HG02852 (cell line): ENCODE results near the gene SND1.
"Not testable (repeated sequence)": the region's sequence is repeated elsewhere in the genome, so short reads cannot be mapped to it uniquely, and the experiment has no call there.

Source experiments
- ATAC-seq: cut with Tn5 transposase; IDR thresholded peaks from one replicate; pipeline ENCODE4 v1.9.1; 2021; ENCODE audit warnings: mild to moderate bottlenecking, moderate library complexity; ENCODE audit not compliant: unreplicated experiment

The SND1 gene

DNA sequence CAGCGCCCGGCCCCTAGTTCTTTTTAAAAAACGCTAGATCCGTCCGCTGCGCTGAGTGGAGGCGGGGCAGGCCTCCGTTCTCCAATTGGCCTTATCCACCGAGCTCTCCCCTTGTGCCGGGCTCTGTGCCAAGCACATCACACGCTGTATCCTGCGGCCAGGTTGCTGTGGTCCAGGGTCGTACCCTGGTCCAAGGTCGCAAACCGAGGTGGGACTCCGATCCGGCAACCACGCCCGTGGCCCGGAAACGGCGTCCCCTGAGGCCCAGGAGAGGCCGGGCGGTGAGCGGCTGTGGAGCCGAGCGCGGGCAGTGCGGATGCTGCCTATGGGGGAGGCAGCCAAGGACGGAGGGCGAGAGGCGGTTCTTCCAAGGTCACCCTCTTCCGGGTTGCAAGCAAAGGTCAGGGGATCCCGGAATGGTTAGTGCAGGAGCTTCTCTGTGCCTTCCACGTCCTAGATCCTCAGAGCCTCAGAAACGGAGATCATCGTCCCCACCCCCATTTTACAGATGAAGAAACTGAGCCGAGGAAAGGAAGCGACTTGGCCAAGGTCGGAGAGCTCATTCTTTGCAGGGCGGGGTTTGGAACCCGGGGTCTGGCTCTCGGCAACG is 451.6 kb downstream of the SND1 start:
- peak; percentile 28 for ATAC-seq

DNA sequence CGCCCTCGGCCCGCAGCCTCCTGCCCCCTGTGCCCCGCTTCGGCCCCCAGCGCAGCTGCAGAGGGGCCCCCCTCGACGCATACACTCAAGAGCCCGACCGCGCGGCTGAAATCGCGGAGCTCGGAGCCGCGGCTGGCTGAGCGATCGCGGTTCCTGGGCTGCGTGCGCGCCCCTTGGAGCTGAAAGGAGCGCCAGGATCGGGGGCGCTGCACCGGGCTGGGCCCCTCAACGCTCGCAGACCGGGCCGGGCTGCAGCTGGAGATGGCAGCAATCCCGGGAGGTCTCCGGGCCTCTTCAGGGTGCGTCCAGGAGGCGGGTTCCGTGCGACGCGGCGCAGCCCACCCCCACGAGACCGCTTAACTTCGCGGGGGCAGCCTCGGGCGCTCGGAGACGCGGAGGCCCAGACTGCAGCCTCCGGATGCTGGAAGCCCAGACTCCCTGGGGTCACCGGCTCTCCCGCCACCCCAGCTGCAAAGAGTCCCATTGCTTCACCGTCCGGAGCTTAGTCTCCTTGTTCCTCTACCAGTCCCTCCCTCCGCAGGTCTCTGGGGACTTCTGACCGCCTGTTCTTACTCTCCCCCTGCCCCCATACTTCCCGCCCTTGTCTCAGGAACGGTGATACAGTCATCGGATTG is 452.2 kb downstream of the SND1 start:
- ATAC-seq = peak; percentile 8

DNA sequence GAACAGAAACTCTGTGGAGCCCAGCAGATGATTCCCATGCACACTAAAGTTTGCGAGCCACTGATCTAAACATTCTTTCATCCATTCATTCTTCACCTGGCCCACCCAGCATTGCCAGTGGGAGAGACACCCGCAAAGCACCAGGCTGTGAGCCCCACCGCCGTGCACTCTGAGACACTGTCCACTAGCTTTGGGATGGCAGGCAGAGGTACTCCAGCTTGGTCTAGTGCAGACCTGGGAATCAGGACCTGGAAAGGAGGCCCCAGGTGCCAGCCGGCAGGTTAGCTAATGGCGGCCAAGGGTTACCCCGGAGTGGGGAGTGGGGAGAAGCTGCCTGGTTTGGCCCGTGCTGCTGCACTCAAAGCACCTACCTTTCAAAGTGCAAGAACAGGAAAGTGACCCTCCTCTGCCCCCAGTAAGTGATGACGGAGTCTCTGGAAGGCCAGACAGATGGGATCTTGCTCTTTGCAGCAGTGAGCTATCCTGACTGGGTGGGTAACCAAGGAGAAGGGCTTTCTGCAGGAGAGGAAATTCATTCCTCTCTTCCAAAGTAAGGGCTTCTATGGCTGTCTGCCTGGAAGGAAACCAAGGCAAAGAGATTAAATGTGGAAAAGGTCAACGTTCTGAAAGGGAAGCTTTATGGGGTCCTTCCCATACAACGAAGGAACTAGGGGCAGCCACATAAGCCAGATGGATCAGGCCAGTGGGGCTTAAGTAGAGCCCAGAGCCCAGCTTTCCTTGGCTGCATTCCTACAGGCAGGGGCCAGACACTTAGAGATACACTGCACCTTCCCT is 453.4 kb downstream of the SND1 start:
- ATAC-seq = no peak

DNA sequence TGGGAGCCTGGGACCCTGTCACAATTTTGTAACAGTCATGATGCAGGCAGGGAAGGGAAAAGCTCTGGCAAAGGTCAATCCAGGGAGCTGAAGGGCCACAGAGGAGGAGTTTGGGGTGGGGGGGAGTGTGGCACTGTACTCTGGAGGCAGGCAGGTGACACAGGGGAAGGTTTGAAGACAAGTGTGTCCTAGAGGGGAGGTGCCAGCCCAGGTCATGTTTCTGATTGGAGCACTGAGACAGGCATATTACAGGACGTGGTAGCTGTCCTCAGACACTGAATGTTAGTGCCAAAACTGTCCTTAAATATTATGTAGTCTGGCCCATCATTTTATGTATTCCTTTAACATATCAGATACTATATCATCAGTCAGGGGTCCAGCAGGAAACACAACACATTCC is 454.8 kb downstream of the SND1 start:
- no peak for ATAC-seq

DNA sequence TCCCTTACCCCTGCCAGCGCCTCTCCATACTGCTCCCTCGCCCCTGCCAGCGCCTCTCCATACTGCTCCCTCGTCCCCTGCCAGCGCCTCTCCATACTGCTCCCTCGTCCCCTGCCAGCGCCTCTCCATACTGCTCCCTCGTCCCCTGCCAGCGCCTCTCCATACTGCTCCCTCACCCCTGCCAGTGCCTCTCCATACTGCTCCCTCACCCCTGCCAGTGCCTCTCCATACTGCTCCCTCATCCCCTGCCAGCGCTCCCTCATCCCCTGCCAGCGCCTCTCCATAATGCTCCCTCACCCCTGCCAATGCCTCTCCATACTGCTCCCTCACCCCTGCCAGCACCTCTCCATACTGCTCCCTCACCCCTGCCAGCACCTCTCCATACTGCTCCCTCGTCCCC is 455.5 kb downstream of the SND1 start:
- not testable (repeated sequence) for ATAC-seq

DNA sequence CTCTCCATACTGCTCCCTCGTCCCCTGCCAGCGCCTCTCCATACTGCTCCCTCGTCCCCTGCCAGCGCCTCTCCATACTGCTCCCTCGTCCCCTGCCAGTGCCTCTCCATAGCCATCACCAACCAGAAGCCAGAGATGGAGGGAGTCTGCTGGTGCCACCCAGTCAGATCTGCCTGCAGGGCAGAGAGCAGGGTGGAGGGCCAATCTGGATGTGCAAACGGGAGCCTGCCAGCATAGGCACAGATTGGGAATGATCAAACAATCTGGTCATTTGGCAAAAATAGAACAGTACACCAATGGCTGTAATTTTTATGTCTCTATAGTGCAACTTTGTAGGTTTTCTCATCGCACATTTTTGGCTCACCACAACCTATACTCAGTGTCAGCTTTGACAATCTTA is 456.1 kb downstream of the SND1 start:
- no peak for ATAC-seq

DNA sequence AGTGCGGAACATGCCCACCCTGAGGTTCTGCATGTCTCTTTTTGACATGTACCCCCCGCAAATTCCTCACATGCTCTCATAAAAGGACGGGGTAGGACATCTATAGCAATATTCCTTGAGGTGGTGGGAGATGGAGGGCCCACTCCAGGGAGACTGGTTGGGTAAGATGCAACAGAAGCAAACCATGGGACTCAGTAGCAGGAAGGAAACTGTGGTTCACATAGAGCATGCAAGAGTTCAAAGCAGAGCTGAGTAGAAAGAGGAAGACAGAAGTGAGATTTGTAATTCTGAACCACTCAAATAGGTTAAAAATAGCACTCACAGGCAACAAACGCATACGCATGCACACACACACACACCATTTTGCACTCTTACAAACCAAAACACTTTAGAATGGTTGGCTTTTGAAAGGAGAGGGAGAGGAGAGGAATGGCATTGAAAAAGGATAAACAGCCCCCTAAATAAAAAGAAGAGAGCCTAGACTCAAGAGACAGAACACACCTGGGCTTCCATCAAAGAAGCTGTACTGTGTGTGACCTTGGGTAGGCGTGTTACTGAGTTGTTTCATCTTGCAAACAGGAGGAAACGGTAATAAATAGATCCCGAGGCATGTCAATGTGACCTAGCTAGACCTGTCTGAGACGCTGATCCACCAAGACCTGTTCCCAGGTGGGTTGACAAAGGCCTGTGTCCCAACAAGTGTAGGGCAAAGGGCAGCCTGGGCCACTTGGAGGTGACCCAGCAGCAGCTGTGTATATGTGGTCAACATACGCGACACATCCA is 456.8 kb downstream of the SND1 start:
- peak; percentile 89 for ATAC-seq

DNA sequence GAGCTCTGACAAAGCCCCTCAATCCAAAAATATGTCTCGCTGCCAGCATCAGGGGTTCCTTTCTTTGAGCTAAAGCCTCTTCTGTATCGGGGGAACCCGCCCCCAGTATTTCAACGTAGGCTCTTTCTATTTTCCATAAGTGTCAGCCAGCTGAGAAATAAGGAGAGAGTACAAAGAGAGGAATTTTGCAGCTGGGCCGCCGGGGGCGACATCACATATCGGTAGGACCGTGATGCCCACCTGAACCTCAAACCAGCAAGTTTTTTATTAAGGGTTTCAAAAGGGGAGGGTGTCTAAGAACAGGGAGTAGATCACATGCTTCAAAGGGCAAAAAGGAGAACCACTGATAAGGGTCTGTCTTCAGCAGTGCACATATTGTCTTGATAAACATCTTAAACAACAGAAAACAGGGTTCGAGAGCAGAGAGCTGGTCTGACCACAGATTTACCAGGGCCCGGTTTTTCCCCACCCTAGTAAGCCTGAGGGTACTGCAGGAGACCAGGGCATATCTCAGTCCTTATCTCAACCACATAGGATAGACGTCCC is 457.5 kb downstream of the SND1 start:
- not testable (repeated sequence) for ATAC-seq

DNA sequence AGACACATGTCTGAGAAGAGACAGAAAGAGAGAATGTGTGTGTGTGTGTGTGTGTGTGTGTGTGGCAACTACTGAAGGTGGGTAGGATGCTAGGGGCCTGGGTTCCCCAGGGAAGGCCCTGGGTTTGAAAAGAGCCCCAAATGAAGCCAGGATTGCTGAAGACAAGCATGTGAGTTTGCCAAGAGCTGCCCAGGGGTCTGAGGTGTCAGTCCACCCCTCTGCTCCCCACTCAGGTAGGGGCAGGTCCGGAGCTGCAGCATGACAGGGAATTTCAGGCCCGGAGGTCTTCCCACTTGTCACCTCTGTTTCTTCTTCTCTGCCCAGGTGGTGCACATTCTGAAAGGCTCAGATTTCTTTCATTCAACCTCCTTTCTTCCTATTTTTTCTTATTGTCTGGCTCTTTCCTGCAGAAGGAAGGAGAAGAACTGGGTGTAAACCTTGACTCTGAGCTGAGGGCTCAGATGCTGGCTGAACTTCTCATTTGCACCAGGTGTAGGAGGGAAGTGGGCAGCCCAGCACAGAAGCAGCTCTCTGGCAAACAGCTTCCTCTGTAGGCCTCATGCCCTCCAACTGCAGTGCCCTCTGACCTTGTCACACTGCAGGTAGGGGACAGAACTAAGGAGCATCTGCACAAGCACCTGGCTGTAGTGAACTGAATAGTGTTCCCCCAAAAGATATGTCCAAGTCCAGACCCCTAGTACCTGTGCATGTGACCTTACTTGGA is 458.8 kb downstream of the SND1 start:
- no peak for ATAC-seq

DNA sequence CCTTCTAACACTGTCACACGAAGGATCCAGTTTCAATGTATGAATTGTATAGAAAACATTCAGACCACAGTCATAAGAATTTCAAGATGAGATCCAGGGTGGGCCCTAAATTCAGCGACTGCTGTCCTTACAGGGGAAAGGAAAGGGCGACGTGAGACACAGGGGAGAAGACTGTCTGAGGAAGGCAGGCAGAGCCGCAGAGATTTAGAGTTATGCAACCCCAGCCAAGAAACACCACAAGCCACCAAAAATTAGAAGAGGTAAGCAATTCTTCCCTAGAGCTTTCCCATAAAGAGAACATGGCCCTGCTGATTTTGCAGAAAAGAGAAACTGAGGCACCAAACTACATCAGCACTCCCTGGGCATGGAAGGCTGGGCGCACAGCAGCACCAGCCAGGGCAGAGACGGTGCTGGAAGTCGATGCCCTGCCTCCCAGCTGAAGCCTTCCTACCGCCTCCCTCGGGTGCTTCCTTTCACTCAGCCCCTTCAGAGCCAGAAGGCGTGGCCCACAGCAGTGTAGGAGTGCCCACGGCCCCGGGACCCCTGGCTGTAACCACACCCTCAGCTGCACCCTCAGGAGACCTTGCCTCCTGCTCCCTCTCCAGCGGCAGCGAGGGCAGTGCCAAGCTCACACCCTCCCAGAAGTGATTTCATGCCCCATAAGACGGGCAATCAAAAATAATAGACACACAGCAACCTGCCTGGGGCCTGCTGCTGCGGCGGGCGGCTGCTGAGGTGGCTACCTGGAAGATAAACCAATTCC is 460.2 kb downstream of the SND1 start:
- no peak for ATAC-seq

DNA sequence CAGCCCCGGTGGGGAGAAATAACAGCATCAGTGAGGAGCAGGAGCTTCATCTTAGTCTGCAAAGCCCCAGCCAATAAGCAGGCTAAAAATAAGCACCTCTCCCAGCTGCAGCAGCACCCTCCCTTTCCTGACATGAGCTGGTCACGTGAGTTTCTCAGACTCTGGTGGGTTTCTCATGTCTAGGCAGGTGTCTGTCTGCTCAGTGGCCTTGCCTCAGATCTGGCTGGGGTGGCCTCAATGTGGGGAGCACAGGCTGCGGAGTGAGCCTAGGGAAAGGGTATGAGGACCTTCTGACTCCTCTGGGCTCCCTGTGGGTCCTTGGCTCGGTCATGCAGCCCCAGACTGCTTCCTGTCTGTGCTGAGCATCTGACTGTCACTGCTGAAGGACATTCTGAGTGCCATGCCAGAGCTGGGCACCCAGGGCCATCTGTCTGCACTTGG is 460.8 kb downstream of the SND1 start:
- no peak for ATAC-seq

DNA sequence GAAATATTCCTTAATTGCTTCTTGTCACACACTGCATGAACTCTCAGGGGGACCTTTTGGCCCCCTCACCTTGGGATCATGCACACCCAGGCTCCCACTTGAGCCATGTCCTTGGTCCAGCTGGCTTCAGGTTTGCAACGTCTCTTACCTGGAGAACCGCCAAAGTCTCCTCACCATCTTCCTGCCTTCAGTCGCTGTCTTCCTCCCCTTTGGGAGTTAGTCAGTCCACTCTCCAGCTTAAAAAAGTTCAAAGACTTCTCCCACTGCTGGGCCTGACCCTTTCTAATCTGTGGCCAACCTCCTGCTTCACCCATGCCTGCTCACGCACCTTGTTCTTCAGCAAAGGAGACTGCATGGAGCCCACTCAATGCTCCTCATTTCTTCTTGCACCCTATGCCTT is 461.8 kb downstream of the SND1 start:
- ATAC-seq = no peak

DNA sequence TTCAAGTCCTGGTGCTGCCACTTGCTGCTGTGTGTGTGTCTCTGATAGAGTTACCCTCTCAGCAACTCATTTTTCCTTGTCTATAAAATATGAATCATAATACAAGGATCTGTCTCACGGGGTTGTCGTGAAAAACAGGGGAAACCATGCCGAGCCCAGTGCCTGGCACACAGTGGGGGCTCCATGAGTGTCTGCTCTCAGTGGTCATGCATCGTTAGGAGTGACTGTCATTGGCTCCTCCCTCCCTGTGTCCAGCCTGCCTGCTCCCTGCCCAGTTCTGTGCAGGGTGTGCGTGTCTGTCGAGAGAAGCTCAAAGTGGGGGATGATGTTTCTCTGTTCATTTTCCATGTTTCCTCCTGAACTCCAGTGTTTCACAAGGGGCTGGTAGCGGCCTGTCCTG is 462.8 kb downstream of the SND1 start:
- ATAC-seq = no peak

DNA sequence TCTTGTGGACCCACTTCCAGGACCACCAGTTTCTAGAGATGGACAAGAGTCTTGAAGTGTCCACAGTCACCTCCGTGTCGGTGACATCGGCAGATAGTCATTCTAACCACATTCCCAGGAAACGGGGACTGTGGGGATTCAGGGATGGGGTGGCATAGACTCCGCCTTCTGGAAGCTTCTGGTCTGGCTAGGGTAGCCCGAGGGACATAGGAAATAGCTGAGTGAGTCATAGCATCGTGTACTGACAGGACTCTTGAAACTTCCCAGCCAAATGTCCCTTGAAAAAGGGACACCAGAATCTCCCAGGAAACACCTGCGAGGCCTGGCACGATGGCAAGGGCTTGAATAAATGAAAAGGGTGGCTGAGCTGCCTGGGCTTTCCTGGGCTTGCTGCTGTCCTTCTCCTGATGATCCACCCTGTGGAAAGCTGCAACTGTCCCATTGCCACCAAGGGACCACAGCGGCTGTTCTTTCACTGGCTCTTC is 463.4 kb downstream of the SND1 start:
- no peak for ATAC-seq

DNA sequence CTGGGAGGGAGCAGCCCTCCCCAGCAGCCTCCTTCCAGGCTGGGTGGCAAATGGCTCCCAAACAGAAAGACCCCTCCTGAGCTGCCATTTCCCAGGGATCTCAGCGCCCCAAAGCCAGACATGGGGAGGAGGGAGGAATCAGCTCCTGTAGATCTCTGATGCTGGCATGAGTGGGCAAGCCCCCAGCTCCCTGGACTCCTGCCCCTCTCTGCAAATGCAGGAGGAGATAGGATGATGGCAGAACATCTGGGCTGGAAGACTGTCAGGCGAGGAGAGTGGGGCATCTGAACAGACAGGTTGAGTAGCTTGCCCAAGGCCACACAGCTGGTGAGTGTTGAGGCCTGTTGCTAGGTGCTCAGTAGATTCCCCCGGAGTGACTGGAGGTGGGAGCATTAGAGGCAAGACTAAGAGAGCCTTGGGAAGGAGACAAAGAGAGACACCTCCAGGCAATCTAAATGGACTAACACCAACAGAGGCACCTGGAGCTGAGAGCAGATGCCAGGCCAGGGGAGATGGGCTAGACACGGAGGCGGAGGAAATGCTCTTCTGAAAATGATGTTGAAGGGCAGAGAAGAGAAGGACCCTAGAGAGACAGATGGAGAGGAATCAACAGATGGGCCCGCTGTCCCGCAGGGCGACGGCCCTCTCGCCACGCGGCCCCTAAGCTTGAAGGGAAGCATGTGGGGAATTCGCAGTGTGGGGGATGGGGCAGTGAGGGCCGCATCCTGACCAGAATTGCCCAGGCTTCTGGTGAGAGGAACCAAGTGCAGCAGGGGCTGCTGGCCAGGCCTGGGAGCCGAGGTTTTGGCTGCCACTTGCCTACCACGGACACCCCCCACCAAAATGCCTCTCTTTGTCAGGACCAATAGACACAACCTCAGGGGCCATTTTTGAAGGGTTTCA is 464.1 kb downstream of the SND1 start:
- no peak for ATAC-seq

DNA sequence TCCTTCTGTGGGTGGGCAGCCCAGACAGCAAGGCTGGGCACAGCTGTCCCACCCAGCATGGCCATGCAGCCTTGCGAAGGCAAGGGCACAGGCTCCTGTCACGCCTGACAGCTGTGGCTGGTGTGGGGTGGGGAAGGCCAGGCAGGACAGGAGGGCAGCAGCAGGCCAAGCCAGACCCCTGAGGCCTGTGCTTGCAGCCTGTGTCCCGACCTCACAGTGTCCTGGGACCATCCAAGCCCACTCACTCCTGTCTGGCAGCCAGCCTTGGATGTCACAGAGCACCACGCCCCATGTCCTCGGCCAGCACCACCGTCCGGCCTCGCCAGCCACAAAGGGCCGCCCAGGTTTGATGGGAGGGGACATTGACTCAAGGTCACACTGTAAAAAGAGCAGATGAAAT is 464.7 kb downstream of the SND1 start:
- no peak for ATAC-seq

DNA sequence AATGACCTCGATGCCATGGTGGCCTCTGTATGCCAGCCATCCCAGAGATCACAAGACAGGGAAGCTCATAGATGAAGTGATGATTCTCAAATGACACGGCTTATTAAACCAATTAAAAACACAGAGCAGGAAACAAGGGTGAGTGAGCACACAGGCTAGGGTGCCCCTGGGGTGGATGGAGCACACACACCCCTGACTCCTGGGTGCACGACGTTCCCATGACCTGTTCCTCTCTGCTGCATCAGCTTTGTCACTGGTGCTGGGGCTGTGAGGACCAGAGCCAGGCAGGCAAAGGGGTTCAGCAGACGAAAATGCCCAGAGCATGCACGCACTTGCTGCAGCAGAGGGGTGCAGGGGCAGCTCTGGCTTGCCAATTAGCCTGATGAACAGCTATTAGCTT is 465.7 kb downstream of the SND1 start:
- ATAC-seq = no peak

DNA sequence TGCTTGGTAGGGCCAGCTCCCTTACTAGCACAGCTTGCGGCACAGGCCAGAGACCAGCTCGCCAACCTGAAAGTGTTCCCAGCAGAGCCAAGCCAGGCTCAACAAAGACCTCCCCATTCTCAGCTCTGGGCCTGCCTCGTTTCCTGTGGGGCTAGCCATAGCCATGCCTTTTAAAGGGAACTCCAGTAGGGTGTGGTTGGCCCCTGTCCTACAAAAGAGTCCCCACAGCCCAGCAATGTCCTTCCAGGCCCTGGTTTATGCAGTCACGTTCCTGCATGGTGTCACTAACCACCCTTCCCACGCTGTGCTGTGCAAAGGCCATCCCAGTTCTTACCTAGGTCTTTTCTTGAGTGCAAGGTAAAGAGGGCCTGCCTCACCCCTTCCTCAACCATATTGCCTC is 467.0 kb downstream of the SND1 start:
- no peak for ATAC-seq

DNA sequence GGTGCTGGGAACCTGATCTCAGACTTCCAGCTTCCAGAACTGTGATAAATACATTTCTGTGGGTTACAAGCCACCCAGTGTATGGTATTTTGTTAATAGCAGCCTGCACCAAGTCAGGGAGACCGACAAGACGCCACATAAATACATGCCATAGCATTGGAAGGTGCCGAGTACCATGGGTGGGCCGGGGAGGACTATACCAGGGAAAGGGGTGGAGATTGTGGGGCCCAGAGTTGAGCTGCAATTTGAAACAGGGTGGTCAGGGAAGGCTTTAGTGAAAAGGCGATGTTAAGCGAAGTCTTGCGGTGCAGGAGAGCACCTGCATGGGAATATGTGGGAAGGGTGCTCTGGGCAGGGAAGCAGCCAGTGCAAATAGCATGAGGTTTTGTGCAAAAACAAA is 468.1 kb downstream of the SND1 start:
- no peak for ATAC-seq
